ENCODE results near the gene GDE1. TPM values are rescaled to one million over a fixed set of nuclear protein-coding genes. Genes with fewer than 3 reads are reported as not detected.

GDE1 gene
- total RNA-seq, 4 donors from 2014 or later: 36.3 to 66.4 (median 41.2) TPM

DNA sequence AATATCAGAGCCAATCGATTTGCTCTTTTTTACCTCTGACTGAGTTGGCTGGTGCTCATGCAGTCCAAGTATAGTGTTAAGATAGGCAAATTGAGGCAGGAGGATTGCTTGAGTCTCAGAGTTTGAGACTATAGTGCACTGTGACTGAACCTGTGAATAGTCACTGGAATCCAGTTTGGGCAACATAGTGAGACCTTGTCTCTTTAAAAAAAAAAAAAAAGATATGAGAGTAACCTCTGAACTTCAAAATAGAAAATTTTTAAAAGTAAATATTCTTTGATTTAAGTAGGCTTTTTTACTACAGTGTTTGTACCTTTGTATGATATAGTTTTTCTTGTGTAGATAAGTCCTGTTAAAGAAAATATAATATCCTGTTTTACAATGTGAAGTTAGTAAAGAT, 5.3 kb upstream of the GDE1 start:
- H3K9me3 ChIP-seq: no peaks in the 10 kb centered on the region
- no peak overlapping the region for H3K27ac ChIP-seq
- H3K27me3 ChIP-seq: no peaks in the 10 kb centered on the region
- TF ChIP-seq, protein P1, sequence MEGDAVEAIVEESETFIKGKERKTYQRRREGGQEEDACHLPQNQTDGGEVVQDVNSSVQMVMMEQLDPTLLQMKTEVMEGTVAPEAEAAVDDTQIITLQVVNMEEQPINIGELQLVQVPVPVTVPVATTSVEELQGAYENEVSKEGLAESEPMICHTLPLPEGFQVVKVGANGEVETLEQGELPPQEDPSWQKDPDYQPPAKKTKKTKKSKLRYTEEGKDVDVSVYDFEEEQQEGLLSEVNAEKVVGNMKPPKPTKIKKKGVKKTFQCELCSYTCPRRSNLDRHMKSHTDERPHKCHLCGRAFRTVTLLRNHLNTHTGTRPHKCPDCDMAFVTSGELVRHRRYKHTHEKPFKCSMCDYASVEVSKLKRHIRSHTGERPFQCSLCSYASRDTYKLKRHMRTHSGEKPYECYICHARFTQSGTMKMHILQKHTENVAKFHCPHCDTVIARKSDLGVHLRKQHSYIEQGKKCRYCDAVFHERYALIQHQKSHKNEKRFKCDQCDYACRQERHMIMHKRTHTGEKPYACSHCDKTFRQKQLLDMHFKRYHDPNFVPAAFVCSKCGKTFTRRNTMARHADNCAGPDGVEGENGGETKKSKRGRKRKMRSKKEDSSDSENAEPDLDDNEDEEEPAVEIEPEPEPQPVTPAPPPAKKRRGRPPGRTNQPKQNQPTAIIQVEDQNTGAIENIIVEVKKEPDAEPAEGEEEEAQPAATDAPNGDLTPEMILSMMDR (IDR thresholded peaks at IDR 0.05): no peak
- TF ChIP-seq POLR2A (IDR thresholded peaks at IDR 0.05): no peak
- intact Hi-C loops (cut with DNase I): no loop called here
- H3K4me3 ChIP-seq: no peak overlapping the region
- H3K4me1 ChIP-seq: peaks cover 0 to 33% (median 9%) of the 10 kb centered on the region in 3 donors
- DNase-seq: no peak
- 69 to 88% methylated on average over 1 of the region's 1 CpG for WGBS, 2 donors
- H3K36me3 ChIP-seq: peaks cover 0 to 31% (median 0%) of the 10 kb centered on the region in 3 donors

DNA sequence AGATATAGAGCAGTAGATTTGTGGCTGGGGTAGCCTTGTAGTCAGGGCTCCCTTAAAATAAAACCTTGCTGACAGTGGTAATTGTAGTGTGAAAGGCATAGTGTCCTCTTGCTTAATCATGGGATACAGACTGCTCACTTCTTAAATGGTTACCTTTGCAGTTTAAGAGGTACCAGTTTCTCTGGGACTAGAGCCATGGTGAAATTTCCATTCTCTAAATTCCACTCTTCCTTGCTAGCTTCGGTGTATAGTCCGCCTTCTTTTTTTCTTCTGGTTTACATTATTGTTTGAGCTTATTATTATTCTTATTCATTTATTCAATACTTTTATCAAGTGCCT, 3.5 kb upstream of the GDE1 start:
- Histone ChIP-seq H3K27ac (no peak overlapping the region), H3K4me1 (peaks cover 9 to 43% (median 16%) of the 10 kb centered on the region in 3 donors), H3K36me3 (peaks cover 0 to 17% (median 0%) of the 10 kb centered on the region in 3 donors), H3K27me3 (no peaks in the 10 kb centered on the region), H3K4me3 (peak overlapping the region in 3 of 4 donors; percentile 89 to 99 (median 91)), H3K9me3 (no peaks in the 10 kb centered on the region)
- no peak for DNase-seq
- 48 to 62% methylated on average over 2 of the region's 2 CpGs for whole genome bisulfite sequencing, 2 donors
- no peak for TF ChIP-seq POLR2A (IDR thresholded peaks at IDR 0.05)
- TF ChIP-seq, protein P1 (IDR thresholded peaks at IDR 0.05): no peak
- intact Hi-C loops (cut with DNase I): no loop called here

DNA sequence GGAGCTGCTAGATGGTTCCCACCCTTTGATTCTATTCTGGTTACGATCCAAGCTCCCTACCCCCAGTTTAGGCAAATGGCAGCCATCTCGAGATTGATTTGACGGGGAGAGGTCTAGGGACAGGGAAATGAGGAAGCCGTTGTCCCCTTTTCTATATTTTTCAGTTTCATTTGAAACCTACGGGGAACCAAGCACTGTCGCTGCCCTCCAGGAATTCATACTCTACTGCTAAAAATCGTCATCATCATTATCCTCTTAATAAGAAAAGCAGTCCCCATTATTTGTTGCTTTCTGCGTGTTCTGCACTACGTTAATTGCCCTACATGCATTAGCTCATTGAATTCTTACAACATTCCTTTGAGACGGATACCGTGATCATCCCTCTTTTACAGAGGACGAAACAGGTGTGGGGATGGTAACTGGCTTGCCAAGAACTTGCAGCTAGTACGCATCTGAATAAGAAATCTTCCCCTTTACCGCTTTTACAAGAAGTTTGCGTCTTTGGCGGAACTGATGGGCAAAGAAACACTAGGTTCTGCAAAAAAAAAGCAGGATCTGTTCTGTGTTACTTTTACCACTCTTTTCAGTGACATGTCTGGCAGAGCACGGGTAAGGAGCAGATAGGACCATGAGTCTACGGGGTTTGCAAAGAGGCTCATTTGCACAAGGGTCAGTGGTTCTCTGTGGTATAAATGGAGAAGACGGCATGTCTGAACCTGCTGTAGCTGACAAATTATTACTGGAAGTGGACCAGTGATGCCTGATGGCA, 2.9 kb upstream of the GDE1 start:
- 11 to 17% methylated on average over 19 of the region's 19 CpGs for WGBS, 2 donors

DNA sequence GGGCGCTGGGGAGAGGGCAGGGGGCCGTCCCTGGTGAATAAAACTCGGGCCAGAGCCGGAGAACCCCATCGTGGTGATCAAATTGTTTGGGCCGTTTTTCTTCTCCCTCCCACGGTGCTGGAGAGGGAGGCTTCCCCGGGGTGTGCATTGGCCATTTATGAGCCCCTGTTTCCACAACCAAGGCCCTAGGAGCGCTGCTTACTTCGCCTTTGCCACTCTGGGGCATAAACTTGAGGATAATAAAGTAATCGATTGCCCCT, 2.4 kb upstream of the GDE1 start:
- no peak for DNase-seq
- Histone ChIP-seq H3K36me3 (peaks cover 0 to 15% (median 0%) of the 10 kb centered on the region in 3 donors), H3K4me1 (peaks cover 11 to 54% (median 22%) of the 10 kb centered on the region in 3 donors), H3K27me3 (no peaks in the 10 kb centered on the region), H3K4me3 (peak overlapping the region; percentile 63 to 99 (median 90)), H3K27ac (peak overlapping the region; percentile 71 to 85 (median 80)), H3K9me3 (no peaks in the 10 kb centered on the region)
- intact Hi-C loops (cut with DNase I): no loop called here
- 0% methylated on average over 5 to 7 of the region's 11 CpGs for WGBS, 2 donors
- TF ChIP-seq, protein P1 (IDR thresholded peaks at IDR 0.05): no peak
- TF ChIP-seq POLR2A (IDR thresholded peaks at IDR 0.05): no peak

More for the DNA sequence above, 2.9 kb upstream of the GDE1 start:
- Histone ChIP-seq H3K4me3 (peak overlapping the region; percentile 63 to 99 (median 90)), H3K36me3 (peaks cover 0 to 15% (median 0%) of the 10 kb centered on the region in 3 donors), H3K27ac (peak overlapping the region; percentile 71 to 85 (median 80)), H3K4me1 (peaks cover 11 to 49% (median 22%) of the 10 kb centered on the region in 3 donors), H3K9me3 (no peaks in the 10 kb centered on the region), H3K27me3 (no peaks in the 10 kb centered on the region)
- TF ChIP-seq, protein P1 (IDR thresholded peaks at IDR 0.05): no peak
- TF ChIP-seq POLR2A (IDR thresholded peaks at IDR 0.05): no peak
- DNase-seq: no peak
- intact Hi-C loops (cut with DNase I): no loop called here

DNA sequence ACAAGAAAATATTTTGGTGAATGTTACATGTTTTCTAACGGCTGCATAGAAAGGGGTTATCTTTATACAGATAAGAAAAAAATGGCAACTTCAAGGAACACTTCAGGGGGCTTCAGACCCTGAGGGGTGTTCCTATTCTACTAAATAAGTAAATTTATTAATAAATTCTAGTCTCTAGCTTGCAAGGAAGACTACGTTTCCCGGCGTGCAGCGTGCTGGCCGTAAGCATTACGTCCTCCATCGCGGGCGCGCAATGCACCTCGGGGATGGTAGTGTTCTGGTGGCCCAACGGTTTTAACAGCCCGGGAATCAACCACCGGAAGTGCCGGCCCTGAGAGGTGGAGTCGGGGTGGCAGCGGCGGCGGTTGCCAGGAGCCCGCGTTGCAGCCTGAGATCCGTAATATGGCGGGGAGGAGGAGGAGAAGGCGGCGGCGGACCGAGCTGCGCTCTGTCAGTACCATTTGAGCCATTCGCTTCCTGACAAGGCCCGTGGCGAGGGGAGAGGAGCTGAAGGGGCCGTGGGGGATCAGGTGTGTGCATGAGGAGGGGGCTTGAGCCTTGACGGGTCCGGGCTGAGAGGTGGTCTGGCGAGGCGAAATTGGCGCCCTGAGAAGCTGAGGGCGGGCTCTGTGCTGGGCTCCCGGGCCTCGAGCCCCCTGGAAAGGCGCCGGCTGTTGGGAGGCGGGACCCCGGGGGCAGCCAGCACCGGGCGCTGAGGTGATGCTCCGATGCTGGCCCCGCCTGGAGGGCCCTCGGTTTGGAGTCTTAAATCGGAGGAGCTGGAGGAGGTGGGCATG, 1.9 kb upstream of the GDE1 start, which contains the start of gene CCP110:
Gene CCP110, plus strand, starts transcription at position 384 of the 797 bp plus-strand sequence. CDS start 3,940 bp downstream, outside the sequence.
- H3K27me3 ChIP-seq: no peaks in the 10 kb centered on the region
- intact Hi-C loops (cut with DNase I): no loop called here
- 2 to 6% methylated on average over 2 to 19 of the region's 51 CpGs for WGBS, 2 donors
- H3K4me1 ChIP-seq: peaks cover 11 to 59% (median 22%) of the 10 kb centered on the region in 3 donors
- H3K27ac ChIP-seq: peak within 1 kb of the TSS; percentile 71 to 85 (median 80)
- peak within 1 kb of the TSS; percentile 63 to 99 (median 90) for H3K4me3 ChIP-seq
- no peaks in the 10 kb centered on the region for H3K9me3 ChIP-seq
- DNase-seq: peak; percentile 90
- TF ChIP-seq, protein P1 (IDR thresholded peaks at IDR 0.05): peak in 1 of 6 experiments; percentile 6
- TF ChIP-seq POLR2A (IDR thresholded peaks at IDR 0.05): peak in 3 of 4 donors; percentile 64 to 69 (median 67)
- H3K36me3 ChIP-seq: peaks cover 0 to 10% (median 0%) of the 10 kb centered on the region in 3 donors

Measured in esophagus squamous epithelium (tissue), 5 donors.